HG02870 (cell line): ENCODE measurements around the gene GP2.
"Not testable (repeated sequence)": the region's sequence is repeated elsewhere in the genome, so short reads cannot be mapped to it uniquely, and the experiment has no call there.

Experiments
- ATAC-seq: cut with Tn5 transposase; IDR thresholded peaks from one replicate; pipeline ENCODE4 v1.9.1; 2021; ENCODE audit warnings: mild to moderate bottlenecking, moderate library complexity; ENCODE audit not compliant: unreplicated experiment

The GP2 gene

DNA sequence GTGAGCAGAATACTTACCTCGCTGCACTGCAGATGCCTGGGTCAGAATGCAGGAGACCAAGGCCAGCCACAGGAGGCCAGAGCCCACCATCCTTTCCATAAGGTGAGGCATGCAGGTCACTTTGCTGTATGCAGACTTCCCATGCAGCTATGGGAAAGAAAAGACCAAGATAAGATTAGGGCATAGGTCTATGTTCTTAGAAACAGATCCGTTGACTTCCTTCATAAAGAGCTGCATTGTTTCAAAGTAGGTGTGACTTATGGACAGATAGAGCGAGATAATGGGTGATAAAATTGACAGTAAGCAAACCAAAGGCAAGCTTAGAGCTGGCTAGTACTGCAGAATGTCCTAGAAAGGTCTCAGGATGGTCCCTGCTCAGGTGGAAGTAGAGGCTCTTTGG is 992 bp downstream of the GP2 start:
- ATAC-seq = no peak

DNA sequence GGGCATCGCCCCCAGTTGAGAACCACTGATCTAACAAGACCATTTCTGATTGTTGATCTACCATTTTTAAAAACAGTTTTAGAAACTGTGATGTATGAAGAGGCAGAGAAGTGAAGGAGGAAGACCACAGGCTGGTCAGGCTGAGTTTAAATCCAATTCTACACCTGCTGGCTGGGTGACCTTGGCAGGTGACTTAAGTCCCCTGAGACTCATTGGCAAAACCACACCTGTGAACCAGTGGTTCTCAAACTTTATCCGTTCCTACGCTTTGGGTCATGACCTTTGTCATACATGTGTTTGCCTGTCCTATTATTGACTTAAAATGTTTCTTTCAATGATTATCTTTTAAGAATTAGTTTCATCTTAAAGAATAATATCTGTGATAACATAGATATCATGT is 2.3 kb downstream of the GP2 start:
- no peak for ATAC-seq

DNA sequence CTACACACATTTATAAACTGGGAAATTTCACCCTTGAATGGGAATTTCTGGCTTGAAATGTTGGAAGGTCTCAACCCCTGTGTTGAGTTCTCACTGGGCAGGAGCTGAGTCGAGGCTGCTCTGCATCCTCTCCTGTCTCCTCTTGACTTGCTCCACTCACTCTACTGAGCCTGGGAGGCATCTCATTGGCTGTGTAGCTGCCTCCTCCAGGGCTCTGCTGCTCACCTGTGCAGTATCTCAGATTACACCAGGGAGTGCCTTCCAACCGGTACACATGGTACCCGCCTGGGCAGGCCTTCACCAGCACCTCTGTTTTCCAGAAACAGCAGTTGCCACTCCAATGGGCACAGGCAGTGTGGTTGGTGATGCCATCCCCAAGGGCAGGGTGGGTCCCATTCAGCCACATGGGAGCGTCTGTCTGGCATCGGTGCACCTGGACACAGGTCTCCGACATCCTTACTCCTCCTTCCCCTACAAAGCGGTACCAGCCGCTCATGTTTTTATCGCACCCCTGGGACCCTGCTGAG is 3.7 kb downstream of the GP2 start:
- ATAC-seq = no peak

DNA sequence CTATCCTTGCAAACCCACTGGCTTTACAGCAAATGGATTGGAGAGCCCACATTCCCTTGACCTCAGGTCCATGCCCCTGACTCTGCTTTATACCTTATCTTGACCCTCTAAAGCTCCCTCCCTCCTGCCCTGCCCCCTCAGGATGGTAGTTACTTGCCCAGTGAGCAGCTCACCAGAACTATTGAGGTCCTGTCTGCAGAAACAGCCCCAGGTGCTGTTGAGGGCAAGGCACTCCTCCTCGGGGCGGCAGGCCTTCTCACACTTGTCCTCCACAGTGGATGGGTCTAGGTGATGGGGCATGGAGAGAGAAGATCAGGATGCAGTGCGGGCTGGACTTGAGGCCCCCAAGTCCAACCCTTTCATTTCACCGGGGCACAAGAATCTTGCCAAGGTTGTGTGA is 4.6 kb downstream of the GP2 start:
- ATAC-seq = no peak

DNA sequence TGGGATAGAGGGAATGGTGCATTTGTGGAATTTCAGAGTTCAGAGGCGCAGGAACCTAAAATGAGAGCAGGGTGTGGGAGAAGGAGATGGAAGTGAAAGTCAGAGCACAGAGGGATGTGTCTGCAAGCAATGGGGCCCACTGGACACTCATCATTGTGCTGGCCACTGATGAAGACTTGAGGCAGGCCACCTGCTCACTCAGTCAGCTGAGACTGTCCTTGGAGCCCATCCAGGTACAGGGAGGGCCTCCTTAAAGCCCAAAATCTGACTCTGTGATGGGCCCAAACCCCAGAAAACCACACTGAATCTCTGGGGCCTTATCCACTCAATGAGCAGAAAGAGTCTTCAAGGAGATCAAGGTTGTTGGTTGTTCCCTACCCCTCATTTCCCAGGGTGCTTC is 5.6 kb downstream of the GP2 start:
- ATAC-seq = no peak

DNA sequence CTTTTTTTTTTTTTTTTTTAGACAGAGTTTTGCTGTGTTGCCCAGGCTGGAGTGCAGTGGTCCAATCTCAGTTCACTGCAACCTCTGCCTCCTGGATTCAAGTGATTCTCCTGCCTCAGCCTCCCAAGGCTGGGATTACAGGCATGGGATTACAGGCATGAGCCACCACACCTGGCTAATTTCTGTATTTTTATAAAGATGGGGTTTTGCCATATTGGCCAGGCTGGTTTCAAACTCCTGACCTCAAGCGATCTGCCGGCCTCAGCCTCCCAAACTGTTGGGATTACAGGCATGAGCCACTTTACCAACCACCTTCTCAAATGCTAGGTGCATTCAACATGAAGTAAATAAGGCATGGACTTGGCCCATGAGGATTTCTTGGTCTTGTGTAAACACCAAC is 6.3 kb downstream of the GP2 start:
- ATAC-seq = not testable (repeated sequence)

DNA sequence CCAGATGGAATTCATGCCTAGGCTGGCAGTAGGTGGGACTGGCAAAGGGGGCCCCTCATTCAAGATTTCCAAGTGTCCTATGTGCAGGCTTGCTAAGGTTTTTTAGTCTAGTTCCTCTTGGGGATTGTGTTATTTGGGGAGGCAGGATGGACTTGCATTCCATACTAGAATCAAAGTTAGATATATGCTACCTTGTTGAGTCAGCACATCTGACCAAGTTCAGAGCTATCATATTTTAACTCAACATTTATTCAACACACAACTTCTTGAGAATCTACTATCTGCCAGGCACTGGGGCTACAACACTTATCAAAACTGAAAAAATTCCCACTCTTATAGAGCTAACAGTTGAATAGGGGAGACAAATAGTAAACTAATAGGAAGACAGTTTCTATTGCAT is 6.7 kb downstream of the GP2 start:
- no peak for ATAC-seq

DNA sequence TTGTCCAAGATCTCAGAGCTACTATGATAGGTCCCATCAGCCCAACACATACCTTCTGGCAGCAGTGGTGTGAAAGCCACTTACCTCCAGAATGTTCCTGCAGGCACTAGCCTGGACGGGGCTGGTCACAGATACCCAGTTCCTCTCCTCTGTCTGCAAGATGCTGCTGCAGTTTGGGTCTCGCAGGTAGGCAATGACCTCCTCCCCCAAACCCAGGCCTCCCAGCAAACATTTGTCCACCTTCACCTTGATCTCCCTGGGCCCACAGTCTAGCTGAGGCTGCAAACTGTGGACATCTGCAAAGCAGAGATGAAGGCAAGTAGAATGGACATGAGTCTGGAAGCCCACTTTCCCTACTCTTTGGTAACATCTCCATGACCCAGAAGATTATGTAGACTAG is 7.1 kb downstream of the GP2 start:
- ATAC-seq = no peak

DNA sequence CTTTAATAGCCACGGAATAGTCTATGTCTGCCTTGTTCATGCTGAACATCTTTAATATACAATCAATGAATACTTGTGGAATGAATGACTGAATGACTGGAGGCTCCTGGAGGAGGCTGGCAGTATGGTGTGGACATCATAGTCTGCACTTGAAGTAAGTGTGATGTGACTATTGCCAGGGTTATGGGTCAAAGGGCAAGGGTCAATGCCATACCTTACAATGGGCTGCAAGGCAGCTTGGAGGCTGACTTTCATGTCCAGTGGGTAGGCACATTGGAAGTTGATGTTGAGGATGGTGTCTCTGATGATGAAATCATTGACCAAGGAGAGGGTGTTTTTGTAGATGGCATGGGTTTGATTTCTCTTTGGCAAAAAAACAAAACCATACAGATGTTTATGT is 7.9 kb downstream of the GP2 start:
- no peak for ATAC-seq

DNA sequence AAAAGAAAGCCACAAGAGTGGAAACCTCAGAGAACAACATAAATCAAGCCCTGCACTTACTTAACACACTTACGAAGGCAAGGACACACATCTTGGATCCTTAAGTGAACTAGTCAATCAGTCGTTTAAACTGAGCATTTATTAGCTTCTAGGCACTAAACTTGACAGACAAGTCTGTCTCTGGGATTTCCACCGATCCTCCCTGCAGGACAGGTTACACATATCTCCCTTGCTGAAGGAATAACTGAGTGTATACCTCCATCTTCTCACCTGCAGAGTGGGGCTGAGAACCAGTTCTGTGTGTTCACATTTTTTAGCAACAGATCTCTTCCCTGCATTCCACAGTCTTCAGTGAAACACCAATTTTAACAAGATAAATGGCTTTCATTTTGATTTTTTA is 8.9 kb downstream of the GP2 start:
- ATAC-seq = no peak

DNA sequence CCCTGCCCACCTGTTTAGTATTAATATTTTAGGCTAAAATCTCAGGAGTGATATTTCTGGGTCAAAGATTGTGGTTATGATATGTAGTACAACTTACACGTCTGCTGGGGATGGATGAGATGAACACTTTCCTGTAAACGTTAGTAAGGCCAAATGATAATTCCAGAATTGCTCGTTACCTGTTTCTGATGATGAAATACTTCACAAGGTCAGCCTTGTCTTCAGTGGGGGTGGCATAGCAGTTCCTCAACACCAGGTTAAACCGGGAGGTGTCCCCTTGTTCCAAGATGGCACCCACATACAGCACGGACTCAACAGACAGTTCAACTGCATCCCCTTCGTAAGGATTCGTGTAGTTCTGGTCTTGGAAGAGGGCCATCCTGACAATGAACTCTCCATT is 9.3 kb downstream of the GP2 start:
- ATAC-seq = no peak

DNA sequence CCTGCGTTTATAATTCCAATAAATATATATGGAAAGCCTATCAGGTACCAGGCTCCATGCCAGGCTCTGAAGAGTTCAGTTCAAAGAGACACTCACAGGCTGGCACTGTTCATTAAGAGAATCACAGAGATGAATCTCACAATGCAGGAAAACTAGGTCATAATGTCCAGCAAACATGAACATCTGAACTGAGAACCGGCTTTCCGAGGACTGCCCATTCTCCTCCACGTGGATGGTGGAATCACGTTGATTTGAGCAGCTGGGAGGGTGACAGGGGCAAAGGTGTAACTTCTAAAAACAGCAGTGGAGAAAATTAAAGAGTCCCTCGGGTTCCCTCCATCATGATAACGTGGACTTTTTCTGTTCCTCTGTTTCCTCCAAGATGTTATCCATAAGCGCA is 10.2 kb downstream of the GP2 start:
- ATAC-seq = no peak

DNA sequence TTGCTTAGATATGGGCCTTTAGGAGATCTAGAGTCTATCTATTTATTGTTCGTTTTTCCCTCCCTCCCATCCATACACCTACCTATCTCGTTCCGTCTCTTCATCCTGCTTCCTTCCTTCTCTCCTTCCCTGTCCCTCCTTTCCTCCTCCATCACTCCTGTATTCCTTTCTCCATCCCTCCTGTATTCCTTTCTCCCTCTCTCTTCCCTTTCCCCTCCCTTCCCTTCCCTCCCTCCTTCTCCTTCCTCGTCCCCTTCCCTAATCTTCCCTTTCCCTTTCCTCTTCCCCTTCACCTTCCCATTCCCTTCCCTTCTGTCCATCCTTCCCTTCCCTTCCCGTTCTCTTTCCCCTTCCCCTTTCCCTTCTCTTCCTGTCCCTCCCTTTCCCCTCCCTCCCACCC is 10.6 kb downstream of the GP2 start:
- no peak for ATAC-seq

DNA sequence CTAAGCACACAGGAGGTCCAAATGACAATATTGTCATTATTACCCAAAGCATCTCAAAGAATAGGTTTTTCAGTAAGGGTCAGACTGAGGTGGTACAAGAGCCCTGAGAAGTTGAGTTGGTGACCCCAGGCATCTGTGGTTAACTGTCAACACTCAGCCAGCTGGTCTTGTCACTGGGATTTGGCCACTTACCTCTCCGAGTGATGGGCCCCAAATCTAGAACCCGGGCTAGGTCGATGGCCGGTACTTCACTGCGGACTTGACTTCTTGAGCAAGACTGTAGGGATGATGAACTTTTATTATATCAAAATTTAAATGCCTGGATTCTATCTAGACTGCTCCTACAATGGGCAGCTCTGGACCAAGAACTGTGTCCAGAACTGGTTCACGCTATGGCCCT is 11.5 kb downstream of the GP2 start:
- ATAC-seq = no peak

DNA sequence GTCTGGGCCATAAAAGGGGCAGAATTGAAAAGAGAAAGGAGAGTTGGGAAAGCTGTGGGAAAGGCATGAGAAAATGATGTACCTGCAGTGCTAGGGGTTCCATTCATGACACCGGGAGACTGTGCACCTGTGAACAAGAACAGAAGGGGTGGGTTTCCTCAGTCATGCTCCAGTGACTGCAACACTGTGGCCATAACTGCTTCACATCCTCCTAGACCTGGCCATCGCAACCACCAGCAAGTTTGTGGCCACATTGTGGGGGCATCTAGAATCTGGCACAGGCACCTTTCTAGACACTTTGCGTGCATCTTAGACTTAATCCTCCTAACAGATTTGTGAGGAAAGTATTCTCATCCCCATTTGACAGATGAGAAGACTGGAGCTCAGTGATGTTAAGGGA is 12.7 kb downstream of the GP2 start:
- ATAC-seq = no peak

DNA sequence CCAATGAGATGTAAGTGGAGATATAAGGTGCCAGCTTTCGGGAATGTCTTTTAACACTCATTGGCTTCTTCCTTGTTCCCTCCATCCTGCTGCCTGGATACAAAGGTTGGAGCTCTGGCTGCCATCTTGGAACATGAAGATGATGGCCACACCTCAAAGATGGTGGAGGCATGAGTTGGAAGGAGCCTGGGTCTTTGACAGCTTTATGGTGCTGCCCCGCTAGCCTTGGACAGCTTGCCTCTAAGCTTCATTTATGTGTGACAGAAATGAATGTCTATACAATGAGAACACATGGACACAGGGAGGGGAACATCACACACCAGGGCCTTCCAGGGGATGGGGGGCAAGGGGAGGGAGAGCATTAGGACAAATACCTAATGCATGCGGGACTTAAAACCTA is 13.6 kb downstream of the GP2 start:
- no peak for ATAC-seq

DNA sequence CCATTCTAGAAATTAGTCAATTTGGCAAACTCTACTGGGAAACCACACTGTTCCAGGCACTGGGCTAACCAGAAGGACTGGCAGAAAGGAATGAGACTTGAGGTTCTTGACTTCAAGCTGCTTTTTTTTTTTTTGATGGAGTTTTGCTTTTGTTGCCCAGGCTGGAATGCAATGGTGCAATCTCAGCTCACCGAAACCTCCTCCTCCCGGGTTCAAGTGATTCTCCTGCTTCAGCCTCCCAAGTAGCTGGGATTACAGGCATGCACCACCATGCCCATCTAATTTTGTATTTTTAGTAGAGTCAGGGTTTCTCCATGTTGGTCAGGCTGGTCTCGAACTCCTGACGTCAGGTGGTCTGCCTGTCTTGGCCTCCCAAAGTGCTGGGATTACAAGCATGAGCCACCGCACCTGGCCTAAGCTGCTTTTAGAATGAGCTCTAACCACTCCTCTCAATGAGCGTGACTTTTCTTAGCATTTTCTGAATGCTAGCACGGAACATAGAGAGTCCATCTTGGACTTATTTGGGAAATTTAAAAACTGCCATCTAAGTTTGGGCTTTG is 14.7 kb downstream of the GP2 start:
- not testable (repeated sequence) for ATAC-seq

DNA sequence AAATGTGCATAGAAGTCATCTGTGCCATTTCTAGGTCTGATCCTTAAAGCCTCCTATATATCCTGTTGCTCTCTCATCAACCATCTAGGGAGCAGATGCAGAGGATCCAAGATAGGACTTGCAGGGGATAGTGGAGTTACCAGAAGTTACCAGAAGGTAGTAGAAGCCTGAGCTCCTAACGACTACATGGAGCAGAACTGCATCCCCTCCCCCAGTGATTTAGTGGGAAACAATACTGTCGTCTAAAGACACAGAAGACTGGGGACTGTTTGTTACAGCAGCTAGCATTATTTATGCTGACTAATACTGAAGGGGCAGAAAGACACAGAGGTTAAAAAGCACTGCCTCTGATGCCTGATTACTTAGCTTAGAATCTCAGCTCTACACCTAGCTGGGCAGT is 15.8 kb downstream of the GP2 start:
- ATAC-seq = no peak

DNA sequence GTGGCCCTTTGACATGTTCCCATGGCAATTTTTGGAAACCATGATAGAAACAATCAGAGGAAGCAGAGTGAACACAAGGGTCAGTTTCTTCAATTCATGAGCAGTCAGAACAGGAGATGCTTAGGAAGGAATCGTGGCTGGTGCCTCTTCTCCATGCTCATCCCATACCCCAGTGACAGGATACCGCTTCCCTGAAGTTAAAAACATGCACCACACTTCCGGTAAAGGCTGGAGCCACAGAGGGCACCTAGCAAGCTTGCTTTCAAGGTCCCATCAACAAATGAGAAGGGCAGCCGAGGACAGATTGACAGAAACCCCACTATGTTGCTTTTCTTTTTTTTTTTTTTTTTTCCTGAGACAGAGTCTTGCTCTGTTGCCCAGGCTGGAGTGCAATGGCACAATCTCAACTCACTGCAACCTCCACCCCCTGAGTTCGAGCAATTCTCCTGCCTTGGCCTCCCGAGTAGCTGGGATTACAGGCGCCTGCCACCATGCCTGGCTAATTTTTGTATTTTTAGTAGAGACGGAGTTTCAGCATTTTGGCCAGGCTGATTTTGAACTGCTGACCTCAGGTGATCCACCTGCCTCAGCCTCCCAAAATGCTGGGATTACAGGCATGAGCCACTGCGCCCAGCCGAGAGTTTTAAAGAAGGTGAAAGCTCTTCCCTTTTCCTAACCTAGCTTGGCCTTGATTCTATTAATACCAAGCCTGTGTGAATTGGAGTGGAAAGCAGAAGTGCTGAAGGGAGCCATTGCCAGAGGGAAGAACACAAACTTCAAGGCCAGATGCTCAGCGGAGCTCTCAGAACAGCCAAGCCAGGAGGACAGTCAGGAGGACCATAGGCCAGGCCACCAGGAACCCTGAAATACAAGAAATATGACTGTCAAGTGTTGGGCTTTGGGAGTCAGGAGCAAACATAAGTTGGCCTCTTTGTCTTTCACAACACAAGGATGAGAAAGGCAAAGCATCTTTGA is 16.6 kb downstream of the GP2 start:
- no peak for ATAC-seq

DNA sequence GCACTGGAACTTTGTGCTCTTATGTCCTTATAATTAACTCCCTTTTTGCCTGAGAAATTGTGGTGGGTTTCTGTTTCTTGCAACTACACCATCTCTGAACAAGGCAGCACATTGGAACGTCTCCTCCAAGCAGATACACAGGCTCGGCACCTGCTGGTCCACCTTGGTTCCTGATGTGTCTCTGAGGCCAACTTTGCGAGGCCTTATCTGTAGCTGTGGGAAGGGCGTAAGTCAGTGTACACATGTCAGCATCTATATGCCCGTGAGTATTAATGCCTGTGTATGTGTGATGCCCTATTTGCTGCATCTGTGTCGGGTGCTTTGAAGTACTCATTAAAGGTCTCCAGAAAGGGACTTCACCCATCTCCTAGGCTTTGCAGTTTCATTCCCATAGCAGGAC is 17.5 kb downstream of the GP2 start:
- ATAC-seq = no peak

DNA sequence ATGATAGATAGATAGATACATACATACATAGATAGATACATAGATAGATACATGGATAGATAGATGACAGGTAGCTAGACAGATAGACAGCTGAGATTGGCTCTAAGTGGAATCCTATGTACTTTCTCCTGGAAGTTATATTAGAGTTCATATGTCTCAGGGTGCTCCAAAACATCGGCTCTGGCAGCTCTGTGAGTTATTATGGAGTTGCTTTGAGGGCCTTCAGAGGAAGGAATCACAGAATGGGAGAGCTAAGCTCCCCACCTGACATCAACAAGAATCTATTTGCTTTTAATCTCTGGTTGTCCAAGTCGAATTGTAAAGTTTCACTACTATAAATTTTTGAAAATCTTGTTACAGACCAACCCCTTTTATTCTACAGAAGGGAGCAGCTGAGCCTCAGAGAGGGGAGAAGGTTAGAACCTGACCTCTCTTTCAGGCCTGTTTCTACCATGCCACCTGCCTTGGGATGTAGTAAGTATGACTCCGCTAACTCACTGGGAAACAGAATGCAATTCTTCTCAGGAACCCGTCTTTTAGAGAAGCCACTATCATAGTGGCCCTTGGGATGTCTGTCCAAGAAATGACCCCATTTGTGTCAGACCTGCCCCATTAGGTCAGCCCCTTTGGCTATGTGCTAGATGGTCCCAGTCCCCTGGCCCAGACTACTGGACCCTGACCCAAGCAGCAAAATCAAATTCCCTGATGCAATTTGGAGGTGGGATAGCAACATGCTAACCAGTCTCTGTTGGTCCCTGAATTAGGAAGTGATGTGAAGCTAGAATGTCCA is 18.3 kb downstream of the GP2 start:
- ATAC-seq = no peak

DNA sequence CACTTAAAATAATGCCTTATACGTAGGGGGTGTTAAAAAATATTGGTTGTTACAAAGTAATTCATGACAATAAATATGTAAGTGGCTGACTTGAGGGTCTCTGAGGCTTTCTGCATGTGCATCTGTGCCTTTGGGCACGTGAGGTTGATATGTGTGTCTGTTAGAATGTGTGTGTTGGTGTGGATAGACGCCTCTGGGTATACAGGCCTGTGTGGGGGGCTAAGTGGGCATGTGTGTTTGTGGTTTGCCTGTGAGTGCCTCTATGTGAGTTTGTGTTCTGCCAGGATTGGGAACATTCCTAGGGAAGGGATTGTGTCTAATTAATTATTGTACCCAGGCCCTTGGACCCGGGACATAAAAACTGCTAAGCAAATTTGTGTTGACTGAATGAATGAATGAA is 19.0 kb downstream of the GP2 start:
- ATAC-seq = no peak
